H7 (cell line): ENCODE data around the gene ZNF219. TPM values are rescaled to one million over a fixed set of nuclear protein-coding genes. Genes with fewer than 3 reads are reported as not detected.
A peak's percentile ranks its signal among the peaks of the same experiment; 100 is the strongest.

Source experiments
- DNase-seq: peaks from one replicate; pipeline ENCODE4 v3.0.0; 2012
- H3K27me3 ChIP-seq: 2 replicates; pipeline ENCODE4 v1.6.0; 2011; ENCODE audit warnings: mild to moderate bottlenecking, low read length; ENCODE audit not compliant: control insufficient read depth, insufficient read depth
- H3K36me3 ChIP-seq: replicated peaks from 2 replicates; pipeline ENCODE4 v1.5.1; 2011; ENCODE audit warnings: low read length; ENCODE audit not compliant: control insufficient read depth, insufficient read depth
- H3K4me3 ChIP-seq: 2 replicates; pipeline ENCODE4 v1.5.1; 2011; ENCODE audit warnings: low read depth, mild to moderate bottlenecking, control low read depth, low read length, moderate library complexity; ENCODE audit not compliant: insufficient read depth
- total RNA-seq: library from RNA; depleted of rRNA; stranded (reverse); fragments of >200 nt; shearing (Covaris generic); gene quantifications from 2 replicates; pipeline ENCODE4 v1.2.3, GENCODE V29; 2014

The ZNF219 gene
- total RNA-seq, 1 experiment from 2014 or later: 71.2 TPM

DNA sequence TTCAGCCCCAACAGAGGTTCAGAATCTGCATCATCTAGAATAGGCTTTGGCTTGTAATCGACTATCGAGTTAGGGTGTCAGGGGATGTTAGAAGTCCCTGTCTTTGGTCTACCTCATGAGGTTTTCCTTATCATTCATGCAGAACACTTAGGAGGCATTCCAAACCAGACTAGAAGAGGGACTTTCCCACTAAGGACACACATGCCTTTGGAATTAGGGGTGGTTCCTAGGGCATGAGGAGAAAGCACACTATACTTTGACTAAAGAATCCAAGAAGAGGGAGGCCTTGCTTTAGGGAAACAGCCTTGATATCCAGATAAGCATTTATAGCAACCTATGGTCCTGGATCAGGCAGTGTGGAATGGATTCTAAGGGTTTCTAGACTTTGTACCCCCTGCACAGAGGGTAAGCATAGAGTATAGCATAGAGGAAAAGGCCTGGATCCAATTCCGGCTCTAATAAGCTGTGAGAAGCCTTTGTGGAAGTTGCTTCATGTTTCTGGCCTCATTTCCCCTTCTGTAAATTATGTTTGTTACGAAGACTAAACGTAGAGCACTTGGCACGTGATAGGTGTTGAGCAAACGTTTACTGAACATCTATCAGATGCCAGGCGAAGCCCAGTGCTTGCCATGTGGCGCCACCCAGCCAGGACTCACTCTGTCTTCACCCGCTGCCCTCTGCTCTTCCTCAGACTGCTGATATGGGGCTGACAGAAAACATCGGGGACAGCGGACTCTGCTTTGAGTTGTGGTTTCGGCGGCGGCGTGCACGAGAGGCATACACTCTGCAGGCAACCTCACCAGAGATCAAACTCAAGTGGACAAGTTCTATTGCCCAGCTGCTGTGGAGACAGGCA is 13.2 kb downstream of the ZNF219 start:
- Histone ChIP-seq H3K4me3 (no peak overlapping the region), H3K27me3 (no peaks in the 10 kb centered on the region), H3K36me3 (peaks cover 45% of the 10 kb centered on the region)
- DNase-seq: no peak

DNA sequence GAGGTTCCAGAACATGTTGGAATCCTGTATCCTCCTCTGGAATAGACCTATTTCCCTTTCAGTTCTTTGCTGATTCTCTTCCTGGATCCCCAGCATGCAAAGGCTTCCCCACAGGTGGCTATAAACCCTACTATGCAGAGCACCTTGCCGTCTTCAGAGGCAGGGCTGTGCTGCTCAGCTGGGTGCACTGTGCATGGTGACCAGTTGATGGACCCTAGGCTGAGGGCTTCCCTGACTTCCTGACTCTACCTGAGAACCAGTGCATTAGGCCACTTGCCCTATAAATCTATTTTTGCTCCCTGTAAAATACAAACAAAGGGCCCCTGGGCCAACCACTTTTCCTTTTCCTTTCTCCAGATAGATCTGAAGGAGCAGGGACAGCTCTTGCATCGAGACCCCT is 14.1 kb downstream of the ZNF219 start:
- Histone ChIP-seq H3K4me3 (no peak overlapping the region), H3K36me3 (peaks cover 45% of the 10 kb centered on the region), H3K27me3 (no peaks in the 10 kb centered on the region)
- no peak for DNase-seq

DNA sequence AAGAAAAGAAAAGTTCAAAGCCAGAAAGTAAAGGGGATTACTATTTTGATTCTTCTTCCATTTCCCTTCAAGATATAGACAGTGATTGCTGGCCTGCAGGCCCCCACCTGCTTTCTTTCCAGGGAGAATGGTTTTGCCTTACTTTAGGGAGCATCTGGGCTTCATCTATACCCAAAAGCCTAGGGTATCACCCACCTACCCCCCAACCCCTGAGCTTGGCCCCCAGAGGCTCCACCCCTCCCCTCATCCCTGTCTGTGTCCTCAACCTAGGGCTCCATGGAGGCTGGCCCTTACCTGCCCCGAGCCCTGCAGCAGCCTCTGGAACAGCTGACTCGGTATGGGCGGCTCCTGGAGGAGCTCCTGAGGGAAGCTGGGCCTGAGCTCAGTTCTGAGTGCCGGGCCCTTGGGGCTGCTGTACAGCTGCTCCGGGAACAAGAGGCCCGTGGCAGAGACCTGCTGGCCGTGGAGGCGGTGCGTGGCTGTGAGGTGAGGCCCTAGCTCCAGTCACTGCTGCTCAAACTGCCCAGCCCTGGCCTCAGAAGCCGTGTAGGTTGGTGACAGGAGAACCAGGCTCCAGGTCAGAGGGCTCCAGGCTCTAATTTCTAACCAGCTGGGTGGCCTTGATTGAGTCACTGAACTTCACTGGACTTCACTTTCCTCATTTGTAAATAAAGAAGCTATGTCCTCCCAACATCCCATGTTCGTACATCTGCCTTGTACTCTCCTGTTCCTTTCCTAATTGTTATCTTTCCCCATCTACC is 14.7 kb downstream of the ZNF219 start:
- H3K36me3 ChIP-seq: peaks cover 46% of the 10 kb centered on the region
- no peaks in the 10 kb centered on the region for H3K27me3 ChIP-seq
- no peak for DNase-seq
- no peak overlapping the region for H3K4me3 ChIP-seq

DNA sequence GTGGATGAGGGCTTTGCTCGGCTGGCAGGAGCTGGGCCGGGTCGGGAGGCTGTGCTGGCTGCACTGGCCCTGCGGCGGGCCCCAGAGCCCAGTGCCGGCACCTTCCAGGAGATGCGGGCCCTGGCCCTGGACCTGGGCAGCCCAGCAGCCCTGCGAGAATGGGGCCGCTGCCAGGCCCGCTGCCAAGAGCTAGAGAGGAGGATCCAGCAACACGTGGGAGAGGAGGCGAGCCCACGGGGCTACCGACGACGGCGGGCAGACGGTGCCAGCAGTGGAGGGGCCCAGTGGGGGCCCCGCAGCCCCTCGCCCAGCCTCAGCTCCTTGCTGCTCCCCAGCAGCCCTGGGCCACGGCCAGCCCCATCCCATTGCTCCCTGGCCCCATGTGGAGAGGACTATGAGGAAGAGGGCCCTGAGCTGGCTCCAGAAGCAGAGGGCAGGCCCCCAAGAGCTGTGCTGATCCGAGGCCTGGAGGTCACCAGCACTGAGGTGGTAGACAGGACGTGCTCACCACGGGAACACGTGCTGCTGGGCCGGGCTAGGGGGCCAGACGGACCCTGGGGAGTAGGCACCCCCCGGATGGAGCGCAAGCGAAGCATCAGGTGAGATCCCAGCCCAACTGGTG is 16.8 kb downstream of the ZNF219 start:
- Histone ChIP-seq H3K4me3 (no peak overlapping the region), H3K36me3 (peaks cover 53% of the 10 kb centered on the region), H3K27me3 (no peaks in the 10 kb centered on the region)
- DNase-seq: peak; percentile 57

DNA sequence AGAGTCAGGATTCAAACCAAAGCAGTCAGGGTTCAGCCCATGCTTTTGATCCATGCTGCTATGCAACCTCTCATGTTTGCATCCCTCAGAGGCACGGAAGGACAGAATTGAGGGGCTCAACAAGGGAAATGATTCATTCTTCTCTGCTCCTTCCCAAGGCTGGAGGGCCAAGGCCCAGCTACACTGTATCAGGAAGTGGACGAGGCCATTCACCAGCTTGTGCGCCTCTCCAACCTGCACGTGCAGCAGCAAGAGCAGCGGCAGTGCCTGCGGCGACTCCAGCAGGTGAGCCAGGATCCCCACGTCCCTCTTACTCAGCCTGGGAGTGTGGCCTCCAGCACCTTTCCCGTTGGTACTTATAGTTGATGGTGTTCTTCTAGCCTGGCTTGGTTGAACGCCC is 19.7 kb downstream of the ZNF219 start:
- H3K36me3 ChIP-seq: peaks cover 42% of the 10 kb centered on the region
- DNase-seq: no peak
- H3K27me3 ChIP-seq: no peaks in the 10 kb centered on the region
- H3K4me3 ChIP-seq: no peak overlapping the region

DNA sequence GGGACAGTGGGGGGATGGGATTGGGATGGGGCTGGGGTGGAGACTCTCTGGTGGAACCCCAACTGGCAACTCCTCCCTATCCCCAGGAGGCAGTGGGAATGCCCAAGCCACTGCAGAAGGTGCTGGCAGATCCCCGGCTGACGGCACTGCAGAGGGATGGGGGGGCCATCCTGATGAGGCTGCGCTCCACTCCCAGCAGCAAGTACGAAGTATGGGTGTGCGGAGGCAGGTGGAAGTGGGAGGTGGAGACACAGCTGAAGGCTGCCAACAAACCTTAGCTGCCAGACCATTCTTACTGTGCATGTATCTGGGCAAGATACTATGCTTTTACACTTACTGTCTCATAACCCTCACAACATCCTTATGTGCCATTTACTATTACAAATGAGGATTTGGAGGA is 20.2 kb downstream of the ZNF219 start:
- Histone ChIP-seq H3K27me3 (no peaks in the 10 kb centered on the region), H3K4me3 (no peak overlapping the region), H3K36me3 (peaks cover 40% of the 10 kb centered on the region)
- DNase-seq: no peak

DNA sequence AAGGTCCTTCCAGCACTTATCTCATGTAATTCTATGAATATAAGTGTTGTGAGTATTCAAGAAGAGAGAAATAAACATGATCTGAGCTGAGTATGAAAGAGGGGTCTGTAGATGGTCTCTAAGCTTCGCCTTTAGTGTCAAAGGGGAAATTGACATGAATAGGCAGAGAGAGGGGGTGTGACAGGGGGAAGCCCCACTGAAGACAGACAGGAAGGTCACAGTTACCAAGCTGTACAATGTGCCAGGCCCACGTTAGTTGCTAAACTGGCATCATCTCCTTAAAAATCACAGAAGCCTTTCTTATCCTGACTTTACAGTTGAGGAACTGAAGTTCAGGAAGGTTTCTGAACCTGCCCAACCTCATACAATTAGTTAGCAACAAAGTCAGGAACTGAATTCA is 20.8 kb downstream of the ZNF219 start:
- no peaks in the 10 kb centered on the region; the same call in 1 of the 2 replicates for H3K27me3 ChIP-seq
- no peak overlapping the region for H3K4me3 ChIP-seq
- peaks cover 40% of the 10 kb centered on the region for H3K36me3 ChIP-seq
- no peak for DNase-seq

DNA sequence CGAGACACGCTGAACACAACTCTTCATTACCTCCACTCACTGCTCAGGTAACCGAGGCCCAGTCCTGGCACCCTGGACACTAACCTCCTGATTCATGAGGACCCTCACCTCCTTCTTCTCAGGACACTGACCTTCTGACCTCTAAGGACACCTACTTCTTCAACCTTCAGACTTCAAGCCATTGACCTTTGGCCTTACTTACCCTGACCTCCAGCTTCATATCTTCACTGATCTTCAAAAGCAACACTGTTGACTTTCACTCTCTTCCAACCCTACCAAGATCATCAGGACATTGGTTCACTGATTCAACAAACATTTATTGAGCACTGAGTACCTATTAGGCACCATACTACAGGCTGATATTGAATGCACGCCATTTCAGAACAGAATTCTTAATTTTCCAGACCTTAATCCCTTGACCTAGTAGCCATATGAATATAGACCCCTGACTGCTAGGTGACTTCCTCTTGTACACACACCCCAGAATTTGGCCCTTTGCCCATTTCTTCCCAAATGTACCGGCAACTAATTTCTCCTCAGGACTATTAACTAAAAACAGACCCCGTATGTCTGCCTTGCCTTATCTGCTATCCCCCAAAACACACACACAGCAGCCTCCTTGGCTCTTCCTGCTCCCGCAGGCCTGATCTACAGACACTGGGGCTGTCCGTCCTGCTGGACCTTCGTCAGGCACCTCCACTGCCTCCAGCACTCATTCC is 22.6 kb downstream of the ZNF219 start:
- Histone ChIP-seq H3K27me3 (no peaks in the 10 kb centered on the region; the same call in 1 of the 2 replicates), H3K4me3 (no peak overlapping the region), H3K36me3 (peaks cover 33% of the 10 kb centered on the region)
- DNase-seq: peak; percentile 24

DNA sequence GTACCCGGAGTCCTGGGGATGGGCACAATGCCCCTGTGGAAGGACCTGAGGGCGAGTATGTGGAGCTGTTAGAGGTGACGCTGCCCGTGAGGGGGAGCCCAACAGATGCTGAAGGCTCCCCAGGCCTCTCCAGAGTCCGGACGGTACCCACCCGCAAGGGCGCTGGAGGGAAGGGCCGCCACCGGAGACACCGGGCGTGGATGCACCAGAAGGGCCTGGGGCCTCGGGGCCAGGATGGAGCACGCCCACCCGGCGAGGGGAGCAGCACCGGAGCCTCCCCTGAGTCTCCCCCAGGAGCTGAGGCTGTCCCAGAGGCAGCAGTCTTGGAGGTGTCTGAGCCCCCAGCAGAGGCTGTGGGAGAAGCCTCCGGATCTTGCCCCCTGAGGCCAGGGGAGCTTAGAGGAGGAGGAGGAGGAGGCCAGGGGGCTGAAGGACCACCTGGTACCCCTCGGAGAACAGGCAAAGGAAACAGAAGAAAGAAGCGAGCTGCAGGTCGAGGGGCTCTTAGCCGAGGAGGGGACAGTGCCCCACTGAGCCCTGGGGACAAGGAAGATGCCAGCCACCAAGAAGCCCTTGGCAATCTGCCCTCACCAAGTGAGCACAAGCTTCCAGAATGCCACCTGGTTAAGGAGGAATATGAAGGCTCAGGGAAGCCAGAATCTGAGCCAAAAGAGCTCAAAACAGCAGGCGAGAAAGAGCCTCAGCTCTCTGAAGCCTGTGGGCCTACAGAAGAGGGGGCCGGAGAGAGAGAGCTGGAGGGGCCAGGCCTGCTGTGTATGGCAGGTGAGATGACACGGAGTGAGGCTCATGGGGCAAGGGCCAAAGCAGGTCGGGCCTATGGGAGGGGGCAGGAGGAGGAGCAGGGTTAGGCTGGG is 23.8 kb downstream of the ZNF219 start:
- Histone ChIP-seq H3K4me3 (no peak overlapping the region), H3K27me3 (no peaks in the 10 kb centered on the region; the same call in 1 of the 2 replicates), H3K36me3 (peaks cover 27% of the 10 kb centered on the region)
- peak; percentile 43 for DNase-seq

DNA sequence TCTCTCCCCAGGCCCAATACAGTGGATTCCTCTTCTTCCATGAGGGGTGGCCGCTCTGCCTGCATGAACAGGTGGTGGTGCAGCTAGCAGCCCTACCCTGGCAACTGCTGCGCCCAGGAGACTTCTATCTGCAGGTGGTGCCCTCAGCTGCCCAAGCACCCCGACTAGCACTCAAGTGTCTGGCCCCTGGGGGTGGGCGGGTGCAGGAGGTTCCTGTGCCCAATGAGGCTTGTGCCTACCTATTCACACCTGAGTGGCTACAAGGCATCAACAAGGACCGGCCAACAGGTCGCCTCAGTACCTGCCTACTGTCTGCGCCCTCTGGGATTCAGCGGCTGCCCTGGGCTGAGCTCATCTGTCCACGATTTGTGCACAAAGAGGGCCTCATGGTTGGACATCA is 24.5 kb downstream of the ZNF219 start:
- Histone ChIP-seq H3K27me3 (peaks cover 4% of the 10 kb centered on the region), H3K4me3 (no peak overlapping the region), H3K36me3 (peaks cover 24% of the 10 kb centered on the region)
- DNase-seq: no peak

DNA sequence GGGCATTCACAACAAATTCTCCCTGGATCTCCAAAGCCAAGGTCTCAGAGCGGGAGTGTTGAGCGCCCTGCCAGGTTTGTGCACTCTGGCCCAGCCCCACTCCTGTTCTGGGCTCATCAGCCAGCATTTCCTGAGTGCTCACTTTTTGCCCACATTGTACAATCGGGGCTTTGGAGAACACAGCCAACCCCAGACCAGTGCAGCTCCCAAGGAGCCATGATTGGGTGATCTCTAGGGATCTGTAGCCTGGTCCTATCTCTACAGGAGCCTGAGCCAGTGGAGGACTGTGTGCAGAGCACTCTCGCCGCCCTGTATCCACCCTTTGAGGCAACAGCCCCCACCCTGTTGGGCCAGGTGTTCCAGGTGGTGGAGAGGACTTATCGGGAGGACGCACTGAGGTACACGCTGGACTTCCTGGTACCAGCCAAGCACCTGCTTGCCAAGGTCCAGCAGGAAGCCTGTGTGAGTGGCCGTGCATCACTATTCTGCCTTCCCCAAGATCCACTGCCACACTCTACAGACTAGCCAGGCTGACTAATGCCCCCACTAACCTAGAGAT is 25.6 kb downstream of the ZNF219 start:
- no peak overlapping the region for H3K4me3 ChIP-seq

DNA sequence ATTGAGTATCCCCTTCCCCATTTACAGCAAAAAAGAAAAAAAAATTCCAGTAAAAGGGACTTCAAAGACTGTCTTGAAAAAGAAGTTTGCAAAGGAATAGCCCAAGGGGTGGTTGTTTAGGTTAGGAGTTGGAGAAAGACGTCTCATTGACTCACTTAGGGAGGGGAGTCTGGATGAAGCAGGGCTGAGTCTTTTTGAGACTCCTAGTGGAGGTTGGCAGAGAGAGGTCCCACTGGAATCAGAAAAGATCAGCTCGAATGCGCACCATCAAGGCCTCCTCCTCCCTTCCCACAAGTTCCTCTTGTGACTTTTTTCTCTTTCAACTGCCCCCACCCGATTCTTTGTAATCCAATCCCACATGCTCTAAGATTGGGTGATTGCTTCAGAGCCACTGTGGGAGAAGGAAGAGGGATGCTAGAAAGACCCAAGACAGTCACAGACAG is 26.4 kb downstream of the ZNF219 start:
- Histone ChIP-seq H3K4me3 (peak overlapping the region; percentile 86), H3K27me3 (peaks cover 7% of the 10 kb centered on the region), H3K36me3 (peaks cover 13% of the 10 kb centered on the region)
- peak; percentile 68 for DNase-seq

More for the DNA sequence above, 25.6 kb downstream of the ZNF219 start:
- Histone ChIP-seq H3K27me3 (peaks cover 7% of the 10 kb centered on the region), H3K36me3 (peaks cover 17% of the 10 kb centered on the region)
- no peak for DNase-seq
